HL-60 (cell line): ENCODE results near the gene DMAP1.

Experiments used
- CTCF ChIP-seq: IDR thresholded peaks from one replicate; pipeline ENCODE4 v1.5.1; 2011; ENCODE audit warnings: low read length, control low read depth, inconsistent platforms; ENCODE audit not compliant: insufficient read depth
- GABPA ChIP-seq: IDR thresholded peaks from 2 replicates; pipeline ENCODE4 v1.6.1; 2012; ENCODE audit warnings: low read depth

GRCh38 chr1:44246806-44247205, 33.5 kb downstream of the DMAP1 start:
- TF ChIP-seq CTCF, result no peak
- no peak for TF ChIP-seq GABPA
